Measurements from ENCODE around the gene MTUS2. TPM values are rescaled to one million over a fixed set of nuclear protein-coding genes. Genes with fewer than 3 reads are reported as not detected.
A peak's percentile ranks its signal among the peaks of the same experiment; 100 is the strongest.

The MTUS2 gene
- 0.08 TPM for polyA plus RNA-seq (2012; ENCODE audit: low read depth, missing spikeins)

DNA sequence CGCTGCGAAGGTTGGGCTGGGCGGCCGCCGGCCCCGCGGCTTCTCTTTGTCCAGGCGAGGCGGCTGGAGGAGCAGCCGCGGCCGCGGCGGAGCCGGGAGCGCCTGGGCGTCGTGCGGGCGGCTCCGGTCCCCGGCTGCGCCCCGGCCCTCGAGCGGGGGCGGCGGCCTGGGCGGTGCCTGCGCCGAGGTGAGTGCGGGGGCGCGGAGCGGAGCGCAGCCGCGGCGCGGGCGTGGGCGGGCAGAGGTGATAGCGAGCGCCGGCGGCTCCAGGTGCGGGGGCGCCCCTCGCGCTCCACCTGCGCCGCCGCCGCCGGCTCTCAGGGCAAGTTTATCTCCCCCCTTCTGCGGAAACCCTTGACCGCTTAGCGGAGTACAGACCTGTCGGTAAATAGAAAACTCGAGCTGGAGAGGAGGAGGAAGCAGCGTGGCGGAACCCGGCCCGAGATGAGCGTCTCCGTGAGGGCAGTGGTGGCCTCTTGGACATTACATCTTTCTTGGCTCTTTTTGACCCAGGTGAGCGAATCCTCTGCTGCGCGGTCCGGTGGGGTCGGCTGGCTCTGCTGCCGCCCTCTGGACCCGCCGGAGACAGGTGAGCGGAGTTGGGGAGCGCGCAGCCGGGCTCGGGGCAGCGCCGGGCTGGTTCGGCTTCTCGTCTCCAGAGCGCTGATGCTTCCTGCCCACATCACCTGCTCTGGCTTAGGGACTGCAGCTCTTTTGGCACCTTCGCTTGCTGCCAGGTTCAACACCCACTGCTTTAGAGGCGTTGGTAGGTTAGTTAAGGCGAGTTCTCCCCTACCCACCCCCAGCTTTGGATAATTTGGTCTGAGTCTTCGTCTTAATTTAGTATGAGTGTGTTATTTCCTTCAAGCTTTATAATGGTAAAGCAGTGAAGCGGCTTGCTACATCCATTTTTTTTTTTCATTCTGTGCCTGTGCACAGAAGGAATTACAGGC lies at the start of gene MTUS2:
MTUS2 (plus strand) TSS at position 241 of the 953 bp plus-strand sequence.
- DNase-seq (ENCODE audit: insufficient read length, low spot score): peak; percentile 27
- peak; percentile 28 for FAIRE-seq
- TF ChIP-seq PAX5 (IDR thresholded peaks at IDR 0.05; ENCODE audit: insufficient read depth, low read length, severe bottlenecking) (no peak), TAF1 (IDR thresholded peaks at IDR 0.05; ENCODE audit: low read depth, low read length) (no peak), POLR2A (IDR thresholded peaks at IDR 0.05; ENCODE audit: low read depth, low read length) (no peak), POU2F2 (IDR thresholded peaks at IDR 0.05; ENCODE audit: low read depth, low read length) (no peak), SPI1 (IDR thresholded peaks at IDR 0.05; ENCODE audit: low read depth, low read length) (no peak), POLR2AphosphoS5 (IDR thresholded peaks at IDR 0.05; ENCODE audit: low read depth, low read length) (no peak)

- TF ChIP-seq POLR2A (IDR thresholded peaks at IDR 0.05; ENCODE audit: low read depth, low read length): no peak
- TF ChIP-seq POU2F2 (IDR thresholded peaks at IDR 0.05; ENCODE audit: low read depth, low read length): no peak
- no peak for TF ChIP-seq SPI1 (IDR thresholded peaks at IDR 0.05; ENCODE audit: low read depth, low read length)
- TF ChIP-seq PAX5 (IDR thresholded peaks at IDR 0.05; ENCODE audit: insufficient read depth, low read length, severe bottlenecking): no peak
- no peak for TF ChIP-seq POLR2AphosphoS5 (IDR thresholded peaks at IDR 0.05; ENCODE audit: low read depth, low read length)
- TF ChIP-seq TAF1 (IDR thresholded peaks at IDR 0.05; ENCODE audit: low read depth, low read length): no peak
- DNase-seq (ENCODE audit: insufficient read length, low spot score) (no peak), FAIRE-seq (no peak)
Measured at GRCh38 chr13:28778308-28779215, 41.6 kb upstream of the MTUS2 start.

GRCh38 chr13:28792992-28793391 lies 27.1 kb upstream of the MTUS2 start:
- no peak for FAIRE-seq
- no peak for TF ChIP-seq POLR2A (IDR thresholded peaks at IDR 0.05; ENCODE audit: low read depth, low read length)
- TF ChIP-seq POU2F2 (IDR thresholded peaks at IDR 0.05; ENCODE audit: low read depth, low read length): no peak
- no peak for TF ChIP-seq POLR2AphosphoS5 (IDR thresholded peaks at IDR 0.05; ENCODE audit: low read depth, low read length)
- no peak for TF ChIP-seq PAX5 (IDR thresholded peaks at IDR 0.05; ENCODE audit: insufficient read depth, low read length, severe bottlenecking)
- TF ChIP-seq TAF1 (IDR thresholded peaks at IDR 0.05; ENCODE audit: low read depth, low read length): no peak
- TF ChIP-seq SPI1 (IDR thresholded peaks at IDR 0.05; ENCODE audit: low read depth, low read length): no peak
- DNase-seq (ENCODE audit: insufficient read length, low spot score): no peak

DNA sequence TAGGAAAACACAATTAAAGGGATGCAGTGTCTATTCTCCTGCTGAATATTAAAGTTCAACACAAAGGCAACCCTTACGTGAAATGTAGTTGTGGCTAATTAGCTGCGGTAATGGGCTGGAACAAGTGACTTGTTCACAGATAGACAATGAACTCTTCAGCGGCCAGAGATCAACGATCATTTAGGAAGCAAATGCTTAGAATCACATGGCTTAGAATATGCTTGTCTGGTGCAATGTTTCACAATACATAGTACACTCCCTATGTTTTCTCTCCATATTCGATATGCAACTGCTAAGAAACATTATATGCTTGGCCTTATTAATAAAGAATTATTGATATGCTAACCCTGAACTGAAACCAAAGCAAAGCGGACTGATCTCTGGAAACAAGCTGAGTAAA lies 25.7 kb upstream of the MTUS2 start:
- TF ChIP-seq POLR2A (IDR thresholded peaks at IDR 0.05; ENCODE audit: low read depth, low read length): no peak
- TF ChIP-seq PAX5 (IDR thresholded peaks at IDR 0.05; ENCODE audit: insufficient read depth, low read length, severe bottlenecking): no peak
- no peak for TF ChIP-seq TAF1 (IDR thresholded peaks at IDR 0.05; ENCODE audit: low read depth, low read length)
- no peak for TF ChIP-seq POU2F2 (IDR thresholded peaks at IDR 0.05; ENCODE audit: low read depth, low read length)
- no peak for TF ChIP-seq POLR2AphosphoS5 (IDR thresholded peaks at IDR 0.05; ENCODE audit: low read depth, low read length)
- no peak for TF ChIP-seq SPI1 (IDR thresholded peaks at IDR 0.05; ENCODE audit: low read depth, low read length)
- no peak for DNase-seq (ENCODE audit: insufficient read length, low spot score)
- FAIRE-seq: no peak

- TF ChIP-seq PAX5 (IDR thresholded peaks at IDR 0.05; ENCODE audit: insufficient read depth, low read length, severe bottlenecking) (no peak), POLR2A (IDR thresholded peaks at IDR 0.05; ENCODE audit: low read depth, low read length) (no peak), POU2F2 (IDR thresholded peaks at IDR 0.05; ENCODE audit: low read depth, low read length) (no peak), SPI1 (IDR thresholded peaks at IDR 0.05; ENCODE audit: low read depth, low read length) (no peak), TAF1 (IDR thresholded peaks at IDR 0.05; ENCODE audit: low read depth, low read length) (no peak), POLR2AphosphoS5 (IDR thresholded peaks at IDR 0.05; ENCODE audit: low read depth, low read length) (no peak)
- FAIRE-seq (no peak), DNase-seq (ENCODE audit: insufficient read length, low spot score) (no peak)
Measured at GRCh38 chr13:28796938-28797257, 23.2 kb upstream of the MTUS2 start.

DNA sequence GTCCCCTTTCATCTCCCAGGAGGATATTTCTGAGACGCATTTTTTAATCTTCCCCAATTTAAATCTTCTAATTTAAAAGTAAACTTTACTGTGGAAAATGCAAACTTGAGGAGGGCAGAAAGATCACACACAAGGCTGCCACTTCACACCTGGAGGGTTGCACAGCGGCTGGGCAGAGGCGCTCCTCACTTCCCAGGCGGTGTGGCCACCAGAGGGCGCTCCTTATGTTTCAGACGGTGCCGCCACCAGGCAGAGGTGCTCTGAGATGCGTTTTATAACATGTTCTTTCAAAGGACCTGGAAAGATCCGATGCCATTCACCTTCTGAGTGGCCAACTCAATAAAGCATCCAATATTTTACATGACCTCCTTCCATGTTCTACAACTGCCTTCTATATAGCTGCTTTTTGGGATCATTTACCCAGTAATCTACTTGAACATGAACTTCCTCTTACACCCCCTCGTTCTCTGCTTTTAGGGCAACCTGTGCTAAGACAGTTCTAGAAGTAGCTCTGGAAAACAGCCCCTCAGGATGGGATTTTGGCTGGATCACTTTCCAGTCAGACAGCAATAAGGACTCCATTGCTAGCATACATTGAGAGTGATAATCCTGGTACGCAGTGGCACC lies 14.8 kb upstream of the MTUS2 start:
- no peak for DNase-seq (ENCODE audit: insufficient read length, low spot score)
- TF ChIP-seq SPI1 (IDR thresholded peaks at IDR 0.05; ENCODE audit: low read depth, low read length) (no peak), PAX5 (IDR thresholded peaks at IDR 0.05; ENCODE audit: insufficient read depth, low read length, severe bottlenecking) (no peak), POLR2A (IDR thresholded peaks at IDR 0.05; ENCODE audit: low read depth, low read length) (no peak), POLR2AphosphoS5 (IDR thresholded peaks at IDR 0.05; ENCODE audit: low read depth, low read length) (no peak), POU2F2 (IDR thresholded peaks at IDR 0.05; ENCODE audit: low read depth, low read length) (no peak), TAF1 (IDR thresholded peaks at IDR 0.05; ENCODE audit: low read depth, low read length) (no peak)
- FAIRE-seq: no peak

DNA sequence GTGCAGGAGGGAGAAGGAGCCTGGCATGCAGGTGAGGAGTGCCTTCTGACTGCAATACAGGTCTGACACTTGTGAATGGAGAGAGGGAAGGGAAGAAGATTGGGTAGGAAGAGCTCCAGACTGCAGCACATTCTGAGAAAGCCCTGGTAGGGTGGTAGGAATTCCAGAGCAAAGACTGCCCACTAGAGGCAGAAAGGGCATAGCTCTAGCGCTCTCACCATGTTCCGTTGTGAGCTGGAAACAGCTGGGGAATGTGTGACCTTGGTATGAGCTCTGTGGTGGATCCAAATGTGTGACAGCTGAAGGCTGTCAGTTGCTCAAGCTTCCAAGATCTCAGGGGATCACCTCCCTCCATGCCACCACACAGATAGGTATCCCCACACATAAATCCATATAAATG lies 2.9 kb upstream of the MTUS2 start:
- no peak for FAIRE-seq
- DNase-seq (ENCODE audit: insufficient read length, low spot score): no peak
- TF ChIP-seq TAF1 (IDR thresholded peaks at IDR 0.05; ENCODE audit: low read depth, low read length) (no peak), PAX5 (IDR thresholded peaks at IDR 0.05; ENCODE audit: insufficient read depth, low read length, severe bottlenecking) (no peak), SPI1 (IDR thresholded peaks at IDR 0.05; ENCODE audit: low read depth, low read length) (no peak), POLR2AphosphoS5 (IDR thresholded peaks at IDR 0.05; ENCODE audit: low read depth, low read length) (no peak), POLR2A (IDR thresholded peaks at IDR 0.05; ENCODE audit: low read depth, low read length) (no peak)

DNA sequence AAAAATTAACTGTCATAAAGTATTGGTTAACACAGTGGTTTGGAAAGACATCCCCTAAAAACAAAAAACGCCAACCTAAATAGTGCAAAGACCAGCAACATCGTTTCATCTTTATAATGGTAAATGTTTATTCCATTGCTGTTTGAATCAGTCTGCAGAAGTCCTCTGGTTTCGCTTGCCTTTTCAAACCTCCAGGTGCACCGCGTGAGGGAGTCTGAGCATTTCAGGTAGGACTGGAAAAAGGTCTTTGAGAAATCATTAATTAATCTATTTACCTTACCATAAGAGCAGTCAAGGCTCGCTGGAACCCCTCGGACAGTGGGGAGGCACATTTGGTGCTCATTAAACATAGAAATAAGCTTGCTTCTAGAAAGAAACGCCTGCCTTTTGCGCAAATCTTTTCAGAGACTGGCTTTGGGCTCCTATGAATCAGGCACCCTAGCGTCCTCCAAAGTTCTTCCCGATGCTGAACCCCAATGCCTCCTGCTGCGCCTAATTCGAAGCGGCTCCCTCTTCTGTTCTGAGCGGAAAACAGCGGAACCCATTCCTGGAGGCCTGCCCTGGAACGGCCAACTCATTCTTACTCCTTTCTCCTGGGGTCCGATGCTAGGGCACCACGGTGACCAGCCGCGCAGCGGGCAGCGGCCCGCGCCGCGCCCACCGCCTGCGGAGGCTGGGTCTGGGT lies 951 bp upstream of the MTUS2 start:
- no peak for DNase-seq (ENCODE audit: insufficient read length, low spot score)
- no peak for FAIRE-seq
- no peak for TF ChIP-seq PAX5 (IDR thresholded peaks at IDR 0.05; ENCODE audit: insufficient read depth, low read length, severe bottlenecking)
- TF ChIP-seq POLR2A (IDR thresholded peaks at IDR 0.05; ENCODE audit: low read depth, low read length): no peak
- no peak for TF ChIP-seq TAF1 (IDR thresholded peaks at IDR 0.05; ENCODE audit: low read depth, low read length)
- TF ChIP-seq POU2F2 (IDR thresholded peaks at IDR 0.05; ENCODE audit: low read depth, low read length): no peak
- no peak for TF ChIP-seq POLR2AphosphoS5 (IDR thresholded peaks at IDR 0.05; ENCODE audit: low read depth, low read length)
- no peak for TF ChIP-seq SPI1 (IDR thresholded peaks at IDR 0.05; ENCODE audit: low read depth, low read length)
